ENCODE results near the gene AP3M1.

Gene AP3M1

DNA sequence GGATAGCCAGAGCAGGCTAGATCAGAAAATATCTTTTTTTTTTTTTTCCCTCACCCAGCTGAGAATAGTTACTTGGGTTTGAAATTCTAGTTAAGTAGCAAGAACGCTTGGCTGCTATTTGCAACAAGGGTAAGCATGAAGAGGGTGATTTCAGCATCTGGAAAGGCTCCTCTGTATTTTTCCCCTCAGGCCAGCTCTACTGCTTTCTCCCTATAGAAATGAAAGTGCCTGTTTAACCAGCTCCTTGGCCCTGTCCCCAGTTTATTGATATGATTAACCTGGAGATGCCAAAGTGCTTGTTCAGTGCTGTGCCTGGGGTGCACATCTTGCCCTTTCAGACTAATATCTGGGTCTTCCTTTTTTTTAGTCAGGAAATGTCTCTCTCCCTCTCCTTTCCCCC is 37.1 kb downstream of the AP3M1 start:
- no peak for DNase-seq

DNA sequence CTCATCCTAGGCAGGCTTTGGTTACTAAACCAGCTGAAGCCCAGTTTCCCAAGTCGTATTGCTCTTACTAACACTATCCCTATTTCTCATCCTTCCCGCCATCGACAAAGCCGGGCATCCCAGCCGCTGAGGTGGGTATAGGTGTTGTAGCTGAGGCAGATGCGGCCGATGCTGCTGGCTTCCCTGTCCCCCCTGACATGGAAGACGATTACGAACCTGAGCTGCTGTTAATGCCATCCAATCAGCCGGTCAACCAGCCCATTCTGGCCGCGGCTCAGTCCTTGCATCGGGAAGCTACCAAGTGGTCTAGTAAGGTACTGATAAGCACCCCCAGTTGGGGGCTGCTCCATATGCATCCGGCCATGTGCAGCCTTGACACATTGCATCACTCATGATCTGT is 38.8 kb downstream of the AP3M1 start:
- no peak for DNase-seq

DNA sequence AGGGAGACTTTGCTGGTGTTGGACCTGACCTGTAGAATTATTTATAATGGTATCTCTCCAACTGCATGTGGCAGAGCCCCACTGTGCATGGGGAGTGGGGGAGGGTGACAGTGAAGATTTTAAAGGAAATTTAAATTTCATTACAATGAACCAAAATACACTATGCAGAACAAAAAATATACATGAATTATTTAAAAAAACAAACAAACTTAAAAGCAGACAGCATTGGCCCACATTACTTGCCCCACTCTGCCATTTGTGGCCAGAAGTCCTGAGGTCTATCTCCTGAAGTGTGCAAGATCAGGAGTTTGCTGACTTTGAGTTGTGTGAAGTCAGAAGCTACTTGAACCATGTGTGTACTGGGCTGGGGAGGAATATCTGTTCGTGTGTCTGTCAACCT is 40.5 kb downstream of the AP3M1 start:
- DNase-seq = no peak

DNA sequence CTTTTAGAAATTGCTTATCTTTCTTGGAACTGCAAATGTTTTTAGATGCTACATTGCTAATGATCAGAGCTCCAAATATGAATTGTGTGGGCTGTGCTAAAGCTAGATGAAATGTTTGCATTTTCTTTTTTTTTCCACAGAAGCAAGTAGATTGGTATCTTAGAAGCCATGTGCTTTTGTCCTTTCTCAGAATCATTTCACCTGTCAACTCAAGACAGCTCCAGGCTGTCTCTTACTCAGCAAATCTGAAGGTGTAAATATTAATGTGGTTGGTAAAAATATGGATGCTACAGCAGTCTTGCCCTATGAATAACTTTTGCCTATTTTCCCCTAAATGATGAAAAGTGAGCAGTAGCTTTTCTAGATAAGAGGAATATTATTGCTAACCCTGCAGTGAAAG is 41.2 kb downstream of the AP3M1 start:
- DNase-seq = no peak

DNA sequence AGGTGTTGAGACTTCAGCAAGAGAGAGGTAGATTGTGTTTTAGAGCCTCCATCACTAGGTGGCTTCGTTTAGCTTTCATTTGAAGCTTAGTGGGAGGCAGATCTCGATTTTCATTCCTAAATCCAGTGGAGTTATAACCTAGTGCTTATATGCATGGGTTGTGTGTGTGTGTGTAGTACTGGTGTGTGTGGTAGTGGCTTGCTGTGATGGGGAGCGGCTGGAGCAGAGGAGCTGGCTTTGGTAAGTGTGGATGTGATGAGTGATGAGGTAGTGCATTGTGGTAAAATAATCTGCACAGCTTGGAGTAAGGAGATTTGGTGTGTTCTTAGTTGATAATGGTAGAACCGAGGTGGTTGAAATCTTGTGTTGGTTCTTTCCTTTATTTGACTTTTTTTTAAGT is 43.2 kb downstream of the AP3M1 start:
- DNase-seq = no peak

DNA sequence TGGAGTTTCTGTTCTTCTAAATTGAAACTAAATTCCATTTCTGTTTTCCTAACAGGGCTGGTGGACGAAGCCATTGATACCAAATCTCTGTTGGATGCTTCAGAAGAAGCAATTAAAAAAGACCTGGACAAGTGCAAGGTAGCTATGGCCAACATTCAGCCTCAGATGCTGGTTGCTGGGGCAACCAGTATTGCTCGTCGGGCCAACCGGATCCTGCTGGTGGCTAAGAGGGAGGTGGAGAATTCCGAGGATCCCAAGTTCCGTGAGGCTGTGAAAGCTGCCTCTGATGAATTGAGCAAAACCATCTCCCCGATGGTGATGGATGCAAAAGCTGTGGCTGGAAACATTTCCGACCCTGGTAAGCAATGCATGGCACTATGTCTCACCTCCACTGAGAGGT is 45.6 kb downstream of the AP3M1 start:
- no peak for DNase-seq

DNA sequence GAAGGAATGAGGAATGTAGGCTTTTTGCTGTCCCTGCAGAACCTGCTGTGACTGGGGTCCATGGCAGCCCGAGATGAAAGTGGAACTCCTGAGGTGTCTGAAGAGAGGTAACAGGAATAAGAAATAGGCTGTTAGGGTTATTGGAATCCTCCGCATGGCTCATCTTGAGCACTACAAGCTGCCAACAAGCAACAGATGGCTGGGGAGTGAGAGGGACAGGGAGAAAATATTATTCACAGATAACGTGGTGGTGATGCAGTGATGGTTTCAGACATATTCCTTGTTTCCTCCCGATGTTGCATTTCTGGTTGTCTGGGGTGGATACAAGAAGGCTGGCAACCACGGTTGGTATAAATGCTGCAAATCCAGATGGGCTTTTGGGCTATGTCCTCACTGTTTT is 46.1 kb downstream of the AP3M1 start:
- no peak for DNase-seq

DNA sequence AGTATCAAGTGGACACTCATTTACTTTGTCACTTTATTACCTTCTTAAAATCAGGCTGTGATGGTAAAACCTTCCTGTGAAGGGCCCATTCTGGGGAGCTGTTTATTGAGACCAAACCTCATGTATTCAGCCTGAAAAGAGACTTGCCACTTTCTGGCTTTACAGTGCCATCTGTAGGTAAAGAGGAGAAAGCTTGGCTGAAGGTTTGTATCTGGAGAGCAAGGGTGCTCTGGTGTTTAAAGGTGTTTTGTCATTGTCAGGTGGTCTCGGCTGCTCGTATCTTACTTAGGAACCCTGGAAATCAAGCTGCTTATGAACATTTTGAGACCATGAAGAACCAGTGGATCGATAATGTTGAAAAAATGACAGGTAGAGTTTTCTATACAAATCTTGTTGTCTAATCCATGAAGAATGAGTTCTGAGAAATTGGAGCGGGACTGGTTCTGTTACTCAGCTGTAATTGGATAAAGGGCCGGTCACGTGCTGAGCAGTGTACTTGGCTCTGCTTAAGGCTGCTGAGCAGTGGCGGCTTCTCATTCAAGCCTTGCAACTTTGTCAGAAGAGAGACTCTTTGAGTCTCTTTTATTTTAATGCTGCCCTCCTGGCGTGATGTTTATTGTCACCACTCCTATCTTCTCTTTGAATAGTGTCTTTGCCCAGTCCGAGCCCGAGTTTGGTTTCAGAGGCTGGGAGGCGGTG is 46.9 kb downstream of the AP3M1 start:
- no peak for DNase-seq

DNA sequence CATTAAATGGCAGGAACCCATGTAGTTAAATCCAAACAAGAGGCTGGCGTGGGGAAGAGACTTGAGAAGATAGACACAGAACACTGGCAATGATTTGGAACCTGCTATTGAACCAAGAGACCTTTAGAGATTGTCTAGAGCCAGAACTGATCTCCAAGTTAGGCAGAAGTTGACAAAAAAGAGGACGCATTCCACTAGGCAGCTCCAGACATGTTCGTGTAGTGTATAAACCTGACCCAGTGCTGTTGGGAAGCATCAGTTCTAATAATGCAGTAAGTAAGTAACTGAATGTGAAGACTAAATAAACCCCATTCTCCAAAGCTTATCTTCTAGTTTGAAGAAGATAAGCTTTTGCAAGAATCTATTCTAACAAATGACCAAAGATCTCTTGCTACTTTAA is 50.8 kb downstream of the AP3M1 start:
- DNase-seq = no peak

DNA sequence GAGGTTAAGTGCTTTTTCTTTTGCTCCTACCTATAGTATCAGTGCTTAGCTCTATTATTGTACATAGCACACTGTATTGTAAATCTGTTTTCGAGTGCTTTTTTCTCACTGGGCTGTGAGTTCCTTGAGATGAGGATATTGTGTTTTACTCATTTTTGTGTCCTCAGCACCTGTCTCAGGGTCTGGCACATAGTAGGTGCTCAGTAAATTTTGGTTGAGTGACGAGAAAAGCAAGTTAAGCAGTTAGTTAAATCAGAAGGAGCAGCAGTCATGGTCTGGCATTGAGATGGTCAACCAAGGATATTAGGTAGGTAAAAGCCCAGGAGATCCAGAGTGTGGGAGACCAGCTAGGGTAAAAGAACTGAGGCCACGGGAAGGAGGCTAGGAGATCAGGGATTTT is 51.2 kb downstream of the AP3M1 start:
- no peak for DNase-seq

DNA sequence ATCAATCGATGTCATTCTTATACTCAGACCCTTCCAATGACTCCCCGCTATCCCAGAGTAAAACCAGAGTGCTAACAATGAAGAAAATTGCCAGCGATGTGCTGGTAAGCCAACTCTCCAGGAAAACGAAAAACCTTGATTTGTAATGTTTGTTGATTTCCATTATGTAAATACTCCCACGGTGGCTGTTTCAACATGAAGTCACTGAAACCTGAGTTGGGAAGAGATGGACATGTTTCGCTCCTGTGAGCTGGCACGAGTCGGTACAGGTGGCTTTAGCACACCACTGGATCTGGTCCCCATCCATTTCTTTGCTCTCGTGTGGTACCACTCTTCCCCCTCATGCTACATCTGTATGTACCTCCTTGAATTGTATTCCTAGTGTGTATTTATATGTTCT is 52.9 kb downstream of the AP3M1 start:
- DNase-seq = no peak

DNA sequence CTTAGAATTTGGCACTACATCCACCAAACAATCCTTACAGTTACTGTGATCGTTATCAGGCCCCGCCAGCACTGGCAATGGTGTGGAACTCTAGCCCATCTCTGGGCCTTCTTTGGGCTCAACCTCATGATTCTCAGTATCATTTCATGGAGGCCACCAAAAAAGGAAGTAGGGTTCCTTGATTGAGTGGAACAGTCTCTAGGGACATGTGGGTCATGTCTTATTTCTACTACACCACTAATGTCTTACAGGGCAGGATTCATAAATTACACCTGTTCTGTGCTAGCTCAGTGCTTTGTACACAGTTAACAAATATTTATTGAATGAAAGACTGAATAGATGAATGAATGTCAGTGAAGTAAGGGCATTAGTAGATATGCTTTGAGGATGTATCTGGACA is 53.9 kb downstream of the AP3M1 start:
- no peak for DNase-seq

DNA sequence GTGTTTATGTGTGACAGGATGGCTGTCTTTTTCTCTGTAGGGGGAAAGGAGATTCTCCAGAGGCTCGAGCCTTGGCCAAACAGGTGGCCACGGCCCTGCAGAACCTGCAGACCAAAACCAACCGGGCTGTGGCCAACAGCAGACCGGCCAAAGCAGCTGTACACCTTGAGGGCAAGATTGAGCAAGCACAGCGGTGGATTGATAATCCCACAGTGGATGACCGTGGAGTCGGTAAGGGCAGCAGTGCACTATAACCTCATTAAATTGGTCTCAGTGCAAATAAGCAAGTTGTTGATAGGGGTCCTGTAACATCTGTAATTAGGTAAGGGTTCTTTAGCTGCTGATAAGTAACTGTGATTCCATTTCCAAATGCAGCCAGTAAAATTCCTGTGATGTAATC is 56.4 kb downstream of the AP3M1 start:
- DNase-seq = no peak

DNA sequence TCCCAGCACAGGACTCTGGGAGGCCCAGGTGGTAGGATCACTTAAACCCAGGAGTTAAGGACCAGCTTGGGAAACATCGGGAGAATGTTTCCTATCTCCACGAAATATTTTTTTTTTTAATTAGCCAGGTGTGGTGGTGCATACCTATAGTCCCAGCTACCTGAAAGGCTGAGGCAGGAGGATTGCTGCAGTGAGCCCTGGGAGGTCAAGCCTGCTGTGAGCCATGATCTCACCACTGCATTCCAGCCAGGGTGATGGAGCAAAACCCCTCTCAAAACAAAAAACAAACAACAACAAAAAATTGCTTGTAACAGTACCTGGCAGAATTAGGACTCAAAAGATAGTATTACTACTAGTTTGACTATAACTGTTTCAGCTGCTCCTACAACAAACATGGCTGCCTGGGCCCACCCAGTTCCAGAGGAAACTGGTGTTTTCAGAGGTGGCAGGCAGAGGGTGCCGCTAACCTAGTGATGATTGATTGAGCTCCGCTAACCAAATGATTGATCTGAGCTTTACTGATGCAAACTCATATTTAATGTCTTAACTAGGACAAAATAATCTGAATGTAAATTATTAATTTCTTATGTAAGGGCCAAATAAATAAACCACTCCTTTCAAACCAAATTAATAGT is 57.0 kb downstream of the AP3M1 start:
- no peak for DNase-seq

DNA sequence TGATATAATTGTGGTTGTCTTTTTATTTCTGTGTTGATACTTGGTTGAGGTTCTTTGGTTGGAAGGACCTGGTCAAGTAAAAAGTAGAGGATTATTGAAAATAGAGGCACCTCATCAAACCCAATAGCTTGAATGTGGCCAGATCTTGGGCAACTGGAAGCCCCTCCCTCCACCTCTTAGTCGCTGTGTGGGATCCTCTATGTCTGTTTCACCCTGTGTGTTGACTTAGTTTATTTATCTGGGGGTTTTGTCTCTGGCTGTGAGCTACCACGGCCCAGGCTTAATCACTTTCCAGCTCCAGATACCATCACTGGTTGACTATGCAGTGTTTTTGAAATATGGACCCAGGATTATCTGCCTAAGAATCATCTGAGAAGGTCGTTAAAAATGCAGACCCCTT is 58.3 kb downstream of the AP3M1 start:
- no peak for DNase-seq

DNA sequence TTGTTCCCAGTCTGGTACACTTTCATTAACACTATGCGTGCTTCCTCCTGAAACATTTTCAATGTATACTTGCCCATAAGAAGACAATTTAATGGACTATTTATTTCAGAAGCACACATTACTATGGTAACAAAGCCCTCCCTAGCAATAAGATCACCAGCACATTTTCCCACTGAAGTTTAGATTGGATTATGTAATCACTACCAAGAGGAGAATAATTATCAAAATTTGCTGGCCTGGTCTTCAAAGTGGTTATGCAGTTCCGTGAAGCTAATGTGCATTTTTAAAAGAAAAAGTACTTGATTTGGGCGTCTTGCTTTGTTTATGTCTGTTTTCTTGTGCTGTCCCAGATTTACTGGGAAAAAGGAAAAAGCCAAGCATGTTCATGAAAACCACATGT is 61.9 kb downstream of the AP3M1 start:
- DNase-seq = no peak

DNA sequence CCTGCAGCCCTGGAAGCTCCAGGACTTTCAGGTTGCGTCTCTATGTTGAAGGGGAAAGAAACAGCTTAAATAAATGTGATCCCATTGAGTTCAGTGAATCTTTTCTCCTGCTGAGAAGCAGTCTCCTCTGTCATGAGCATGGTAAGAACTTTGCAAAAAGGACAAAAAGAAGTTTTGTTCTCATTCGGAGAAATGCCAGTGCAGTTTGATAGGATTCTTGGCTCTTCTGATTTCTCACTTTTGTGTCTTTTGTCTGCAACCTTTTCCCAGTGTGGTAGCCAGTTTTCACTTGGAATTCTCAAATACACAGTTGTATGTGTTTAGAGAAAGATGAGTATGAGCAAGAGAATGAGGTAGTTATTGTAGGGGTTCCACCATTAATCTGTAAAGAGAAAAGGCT is 64.3 kb downstream of the AP3M1 start:
- DNase-seq = no peak

DNA sequence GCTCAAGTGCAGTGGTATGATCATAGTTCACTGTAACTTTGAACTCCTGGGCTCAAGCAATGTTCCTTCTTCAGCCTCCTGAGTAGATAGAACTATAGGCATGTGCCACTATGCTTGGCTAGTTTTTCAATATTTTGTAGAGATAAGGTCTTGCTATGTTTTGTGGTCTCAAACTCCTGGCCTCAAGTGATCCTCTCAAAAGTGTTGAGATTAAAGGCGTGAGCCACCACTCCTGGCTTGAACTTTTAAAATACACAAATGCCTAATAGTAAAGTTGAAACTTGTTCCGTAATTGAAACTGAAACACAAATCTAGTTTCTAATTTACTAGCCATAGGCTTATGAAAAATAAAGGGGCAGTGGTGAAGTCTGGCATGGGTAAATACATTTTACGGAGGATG is 65.7 kb downstream of the AP3M1 start:
- no peak for DNase-seq

DNA sequence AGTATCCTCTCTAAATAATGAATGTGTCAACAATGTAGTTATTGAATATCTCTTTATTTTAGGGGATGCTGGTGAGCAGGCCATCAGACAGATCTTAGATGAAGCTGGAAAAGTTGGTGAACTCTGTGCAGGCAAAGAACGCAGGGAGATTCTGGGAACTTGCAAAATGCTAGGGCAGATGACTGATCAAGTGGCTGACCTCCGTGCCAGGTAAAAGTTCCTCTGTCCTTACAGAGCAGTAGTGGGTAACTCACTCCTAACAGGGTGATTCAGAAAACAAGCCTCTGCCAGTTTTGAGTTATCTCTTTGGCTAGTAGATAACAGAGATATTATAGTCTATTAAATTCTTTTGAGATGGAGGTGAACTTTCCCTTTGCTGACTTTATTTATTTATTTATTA is 67.3 kb downstream of the AP3M1 start:
- no peak for DNase-seq

DNA sequence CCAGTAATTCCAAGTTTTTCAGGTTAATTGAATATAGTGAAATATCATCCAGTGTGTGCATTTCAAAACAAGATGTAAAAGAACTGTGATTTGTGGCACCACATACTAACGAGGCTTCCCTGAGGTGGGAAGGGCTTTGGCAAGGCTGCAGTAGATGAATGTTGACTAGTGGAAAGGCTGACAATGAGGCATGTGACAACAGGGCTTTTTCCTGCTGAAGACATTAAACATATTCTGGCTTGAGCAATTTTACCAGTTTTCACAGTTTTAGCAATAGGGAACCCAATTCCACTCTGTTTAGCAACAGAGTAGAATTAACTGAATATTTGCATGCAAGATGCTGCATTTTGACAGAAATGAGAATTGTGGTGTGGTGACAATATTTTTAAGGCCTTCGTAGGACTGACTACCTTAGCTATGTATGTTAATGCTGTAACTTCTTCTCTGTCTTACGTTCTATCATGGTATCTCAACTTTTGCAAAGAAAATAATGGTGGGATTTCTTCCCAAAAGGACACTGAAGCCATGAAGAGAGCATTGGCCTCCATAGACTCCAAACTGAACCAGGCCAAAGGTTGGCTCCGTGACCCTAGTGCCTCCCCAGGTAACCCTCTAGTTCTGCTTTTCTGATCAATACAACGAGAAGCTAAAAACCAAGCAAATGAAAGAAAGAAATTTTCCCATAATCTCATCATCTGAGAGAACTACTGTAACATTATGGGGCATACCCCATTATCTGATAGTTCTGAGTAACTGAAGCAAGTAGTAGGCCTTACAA is 68.5 kb downstream of the AP3M1 start:
- DNase-seq = no peak

DNA sequence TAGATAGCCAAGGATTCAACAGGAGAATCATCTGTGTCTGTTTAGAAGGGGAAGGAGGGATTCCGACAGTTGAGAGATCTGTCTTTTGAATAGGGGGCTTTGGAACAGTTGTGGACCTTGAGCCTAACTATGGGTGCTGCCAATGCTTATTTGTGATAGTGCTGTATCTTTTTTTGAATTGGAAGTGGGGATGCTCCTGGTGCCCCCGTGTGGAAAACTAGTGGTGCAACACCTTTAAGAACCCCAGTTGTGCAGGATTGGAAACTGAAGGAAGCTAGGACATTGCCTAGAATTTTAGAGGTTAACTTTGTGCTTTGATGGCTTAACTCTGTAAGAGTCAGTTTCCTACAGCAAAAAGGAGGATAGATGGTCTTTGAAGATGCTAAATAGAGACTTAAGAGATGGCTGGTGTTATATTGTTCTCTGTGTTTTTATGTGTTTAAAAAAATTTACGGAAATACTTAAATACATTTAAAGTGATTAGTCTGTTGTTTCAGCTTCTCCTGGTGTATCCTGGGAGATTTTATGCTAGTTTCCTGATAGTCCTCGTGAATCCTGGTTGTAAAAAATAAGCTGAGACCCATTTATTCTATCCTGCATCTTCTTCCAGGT is 69.3 kb downstream of the AP3M1 start:
- DNase-seq = peak; percentile 34

DNA sequence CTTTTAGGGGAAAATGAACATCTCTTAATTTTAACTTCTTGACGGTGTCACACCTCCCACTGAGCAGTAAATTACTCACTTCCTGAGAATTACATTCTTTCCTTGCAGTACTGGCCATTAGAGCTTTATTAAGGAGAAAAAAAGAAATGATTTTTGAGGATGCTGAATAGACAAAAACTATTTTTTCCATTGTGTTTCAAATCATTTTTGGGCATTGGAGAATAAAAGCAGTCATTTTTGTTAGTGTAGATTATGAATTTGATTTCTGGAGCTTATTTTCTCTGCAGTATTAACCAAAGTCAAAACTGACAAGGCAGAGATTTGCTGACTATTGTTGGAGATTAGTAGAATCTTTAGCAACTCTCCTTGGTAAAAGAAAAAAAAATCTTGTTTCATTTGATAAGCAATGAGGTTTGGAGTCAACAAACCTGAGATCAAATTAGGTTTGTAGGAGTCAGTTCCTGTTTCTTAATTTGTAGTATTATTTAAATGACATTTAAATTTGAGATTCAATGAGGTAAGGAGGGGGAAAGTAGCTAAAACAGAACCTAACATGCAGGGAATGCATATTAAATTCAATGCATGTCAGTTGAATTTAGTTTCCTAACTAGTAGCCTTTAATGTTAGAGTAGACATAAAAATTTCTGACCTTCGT is 70.6 kb downstream of the AP3M1 start:
- DNase-seq = no peak

Data from GF-D8 (cell line).